WTC11 (cell line): ENCODE data around the gene CDK12. TPM values are rescaled to one million over a fixed set of nuclear protein-coding genes. Genes with fewer than 3 reads are reported as not detected.

Experiments
- ATAC-seq: fragments of 200-7000 bp; cut with Tn5 transposase; 2 replicates; pipeline ENCODE4 v1.10.0; 2021; ENCODE audit warnings: mild to moderate bottlenecking, moderate library complexity
- CTCF ChIA-PET: fragments of 300-600 bp; sonication (Branson Sonifier 250); formaldehyde crosslinking; loops from one replicate; lab custom pipeline; 2021; ENCODE audit warnings: antibody characterized with exemption; lab: Charles Lee
- POLR2A ChIA-PET: fragments of 350-600 bp; sonication (Branson Sonifier 250); formaldehyde crosslinking; loops from one replicate; lab custom pipeline; 2021; ENCODE audit warnings: antibody characterized with exemption; lab: Charles Lee
- DNase-seq: peaks from one replicate; pipeline ENCODE4 v3.0.0; 2021; ENCODE audit warnings: low spot score
- H3K27ac Mint-ChIP-seq: 2 replicates; pipeline ENCODE4 v1.8.0; 2021; ENCODE audit warnings: mixed read lengths
- H3K27me3 Mint-ChIP-seq: 2 replicates; pipeline ENCODE4 v1.8.0; 2021; ENCODE audit warnings: low read depth, mild to moderate bottlenecking, moderate library complexity, mixed read lengths
- H3K36me3 Mint-ChIP-seq: 2 replicates; pipeline ENCODE4 v1.8.0; 2021; ENCODE audit warnings: mixed read lengths
- H3K4me1 Mint-ChIP-seq: 2 replicates; pipeline ENCODE4 v1.8.0; 2022; ENCODE audit warnings: mixed read lengths
- H3K4me3 Mint-ChIP-seq: 2 replicates; pipeline ENCODE4 v1.8.0; 2021; ENCODE audit warnings: mild to moderate bottlenecking, moderate library complexity, mixed read lengths
- H3K9me3 Mint-ChIP-seq: 2 replicates; pipeline ENCODE4 v1.8.0; 2021; ENCODE audit warnings: mixed read lengths
- AFF4 ChIP-seq: sonication (generic); formaldehyde crosslinking; IDR thresholded peaks from 2 replicates; pipeline ENCODE4 v1.8.1; 2023; ENCODE audit warnings: mild to moderate bottlenecking, missing genetic modification reagents, borderline replicate concordance
- ATF2 ChIP-seq: sonication (generic); formaldehyde crosslinking; IDR thresholded peaks from 2 replicates; pipeline ENCODE4 v1.8.1; 2022; ENCODE audit warnings: low read depth, missing genetic modification reagents, borderline replicate concordance
- ATF6 ChIP-seq: sonication (generic); formaldehyde crosslinking; IDR thresholded peaks from 2 replicates; pipeline ENCODE4 v1.8.1; 2023; ENCODE audit warnings: mild to moderate bottlenecking, missing genetic modification reagents
- E2F5 ChIP-seq: sonication (generic); formaldehyde crosslinking; IDR thresholded peaks from 2 replicates; pipeline ENCODE4 v1.8.1; 2022; ENCODE audit warnings: mild to moderate bottlenecking, moderate library complexity, missing genetic modification reagents
- KAT7 ChIP-seq: sonication (generic); formaldehyde crosslinking; IDR thresholded peaks from 2 replicates; pipeline ENCODE4 v1.8.1; 2023; ENCODE audit warnings: missing genetic modification reagents, mild to moderate bottlenecking, borderline replicate concordance
- MYBL2 ChIP-seq: sonication (generic); formaldehyde crosslinking; IDR thresholded peaks from 2 replicates; pipeline ENCODE4 v1.8.1; 2023; ENCODE audit warnings: mild to moderate bottlenecking, moderate library complexity, missing genetic modification reagents
- NR3C1 ChIP-seq: sonication (generic); formaldehyde crosslinking; conservative IDR thresholded peaks from 2 replicates; pipeline ENCODE4 v1.8.1; 2023; ENCODE audit warnings: low read depth, mild to moderate bottlenecking, missing genetic modification reagents
- OVOL2 ChIP-seq: fragments of 250-450 bp; sonication (Bioruptor Pico); IDR thresholded peaks from 2 replicates; pipeline ENCODE4 v1.9.0; 2021; ENCODE audit warnings: mild to moderate bottlenecking, borderline replicate concordance
- PRRX2 ChIP-seq: fragments of 250-450 bp; sonication (Bioruptor Pico); IDR thresholded peaks from 2 replicates; pipeline ENCODE4 v1.8.0; 2021; ENCODE audit warnings: mild to moderate bottlenecking
- SMAD4 ChIP-seq: sonication (generic); formaldehyde crosslinking; IDR thresholded peaks from 2 replicates; pipeline ENCODE4 v1.8.0; 2022; ENCODE audit warnings: mild to moderate bottlenecking, missing genetic modification reagents
- STAT6 ChIP-seq: sonication (generic); formaldehyde crosslinking; conservative IDR thresholded peaks from 2 replicates; pipeline ENCODE4 v1.8.1; 2023; ENCODE audit warnings: mild to moderate bottlenecking, low read depth, missing genetic modification reagents, moderate library complexity
- USF1 ChIP-seq: sonication (generic); formaldehyde crosslinking; IDR thresholded peaks from 2 replicates; pipeline ENCODE4 v1.8.0; 2022; ENCODE audit warnings: mild to moderate bottlenecking, missing genetic modification reagents
- USF2 ChIP-seq: sonication (generic); formaldehyde crosslinking; IDR thresholded peaks from 2 replicates; pipeline ENCODE4 v1.8.1; 2023; ENCODE audit warnings: mild to moderate bottlenecking, missing genetic modification reagents, moderate library complexity
- ZMAT4 ChIP-seq: fragments of 250-450 bp; sonication (Bioruptor Pico); IDR thresholded peaks from 2 replicates; pipeline ENCODE4 v1.9.0; 2021; ENCODE audit warnings: mild to moderate bottlenecking
- ZNF138 ChIP-seq: sonication (generic); formaldehyde crosslinking; conservative IDR thresholded peaks from 2 replicates; pipeline ENCODE4 v1.8.1; 2022; ENCODE audit warnings: mild to moderate bottlenecking, moderate library complexity, missing genetic modification reagents
- ZNF263 ChIP-seq: sonication (generic); formaldehyde crosslinking; IDR thresholded peaks from 2 replicates; pipeline ENCODE4 v1.8.1; 2022; ENCODE audit warnings: low read depth, mild to moderate bottlenecking, moderate library complexity, missing genetic modification reagents
- ZNF512 ChIP-seq: sonication (generic); formaldehyde crosslinking; IDR thresholded peaks from 2 replicates; pipeline ENCODE4 v1.8.1; 2022; ENCODE audit warnings: missing genetic modification reagents, borderline replicate concordance
- total RNA-seq: library from RNA; stranded (reverse); gene quantifications from 3 replicates; pipeline ENCODE4 v1.2.3, GENCODE V29; 2021

The CDK12 gene
- total RNA-seq, 1 experiment from 2014 or later = 58.4 TPM

GRCh38 chr17:39538866-39539265 is 77.6 kb downstream of the CDK12 start:
- H3K4me3 Mint-ChIP-seq = no peak overlapping the region
- POLR2A ChIA-PET = no interaction called here
- H3K9me3 Mint-ChIP-seq = no peaks in the 10 kb centered on the region
- no peaks in the 10 kb centered on the region for H3K4me1 Mint-ChIP-seq
- TF ChIP-seq MYBL2 (CRISPR knock-in tag) (no peak), USF2 (CRISPR knock-in tag) (no peak), ZNF512 (CRISPR knock-in tag) (no peak), ZNF138 (CRISPR knock-in tag) (no peak), OVOL2 (CRISPR knock-in tag) (no peak), ZMAT4 (CRISPR knock-in tag) (no peak), KAT7 (CRISPR knock-in tag) (no peak), ATF2 (CRISPR knock-in tag) (no peak), USF1 (CRISPR knock-in tag) (no peak), AFF4 (CRISPR knock-in tag) (no peak), ATF6 (no peak), E2F5 (no peak), SMAD4 (no peak), ZNF263 (no peak), NR3C1 (CRISPR knock-in tag) (no peak), PRRX2 (CRISPR knock-in tag) (no peak), STAT6 (CRISPR knock-in tag) (no peak)
- TF ChIP-seq, all 79 proteins: peak for 0
- H3K36me3 Mint-ChIP-seq = no peaks in the 10 kb centered on the region
- no peak for ATAC-seq
- CTCF ChIA-PET = interaction anchor here (1.0 kb wide), 1 partner anchor 9 kb away, joined by 3 read pairs; no protein-coding TSS in a partner anchor
- H3K27me3 Mint-ChIP-seq = no peaks in the 10 kb centered on the region
- no peak for DNase-seq
- no peak overlapping the region for H3K27ac Mint-ChIP-seq
